HEK293 (cell line): ENCODE measurements around the gene DBF4B.

ENCODE experiments used
- GLIS1 ChIP-seq: fragments of 450-650 bp; formaldehyde crosslinking; IDR thresholded peaks from 2 replicates; pipeline ENCODE4 v1.5.1; 2016; ENCODE audit warnings: missing biosample characterization, missing genetic modification characterization
- KLF8 ChIP-seq: fragments of 450-650 bp; formaldehyde crosslinking; IDR thresholded peaks from 2 replicates; pipeline ENCODE4 v1.5.1; 2016; ENCODE audit warnings: missing biosample characterization, missing genetic modification characterization
- ZBTB1 ChIP-seq: fragments of 450-650 bp; formaldehyde crosslinking; IDR thresholded peaks from 2 replicates; pipeline ENCODE4 v1.5.1; 2016; ENCODE audit warnings: missing biosample characterization, missing genetic modification characterization
- ZBTB17 ChIP-seq: fragments of 450-650 bp; formaldehyde crosslinking; IDR thresholded peaks from 2 replicates; pipeline ENCODE4 v1.5.1; 2016; ENCODE audit warnings: missing biosample characterization, missing genetic modification characterization
- ZFP3 ChIP-seq: fragments of 450-650 bp; formaldehyde crosslinking; IDR thresholded peaks from 2 replicates; pipeline ENCODE4 v1.5.1; 2016; ENCODE audit warnings: low read depth, missing biosample characterization, missing genetic modification characterization
- ZIC2 ChIP-seq: fragments of 450-650 bp; formaldehyde crosslinking; IDR thresholded peaks from 2 replicates; pipeline ENCODE4 v1.5.1; 2016; ENCODE audit warnings: missing biosample characterization, missing genetic modification characterization
- ZNF157 ChIP-seq: fragments of 450-650 bp; formaldehyde crosslinking; IDR thresholded peaks from 2 replicates; pipeline ENCODE4 v1.5.1; 2016; ENCODE audit warnings: missing biosample characterization, missing genetic modification characterization
- ZNF2 ChIP-seq: fragments of 450-650 bp; formaldehyde crosslinking; IDR thresholded peaks from 2 replicates; pipeline ENCODE4 v1.5.1; 2016; ENCODE audit warnings: missing biosample characterization, missing genetic modification characterization
- ZNF211 ChIP-seq: fragments of 450-650 bp; formaldehyde crosslinking; IDR thresholded peaks from 2 replicates; pipeline ENCODE4 v1.5.1; 2016; ENCODE audit warnings: low read depth, missing biosample characterization, missing genetic modification characterization
- ZNF214 ChIP-seq: fragments of 450-650 bp; formaldehyde crosslinking; IDR thresholded peaks from 2 replicates; pipeline ENCODE4 v1.5.1; 2017; ENCODE audit warnings: missing biosample characterization, mild to moderate bottlenecking, missing genetic modification characterization, borderline replicate concordance
- ZNF248 ChIP-seq: fragments of 450-650 bp; formaldehyde crosslinking; IDR thresholded peaks from 2 replicates; pipeline ENCODE4 v1.5.1; 2017; ENCODE audit warnings: missing biosample characterization, missing genetic modification characterization
- ZNF354C ChIP-seq: fragments of 450-650 bp; formaldehyde crosslinking; IDR thresholded peaks from 2 replicates; pipeline ENCODE4 v1.5.1; 2016; ENCODE audit warnings: missing biosample characterization, missing genetic modification characterization, low read depth, borderline replicate concordance
- ZNF404 ChIP-seq: fragments of 450-650 bp; formaldehyde crosslinking; IDR thresholded peaks from 2 replicates; pipeline ENCODE4 v1.5.1; 2017; ENCODE audit warnings: missing biosample characterization, missing genetic modification characterization
- ZNF423 ChIP-seq: fragments of 450-650 bp; formaldehyde crosslinking; IDR thresholded peaks from 2 replicates; pipeline ENCODE4 v1.5.1; 2016; ENCODE audit warnings: missing biosample characterization, missing genetic modification characterization
- ZNF548 ChIP-seq: fragments of 450-650 bp; formaldehyde crosslinking; IDR thresholded peaks from 2 replicates; pipeline ENCODE4 v1.5.1; 2016; ENCODE audit warnings: missing biosample characterization, missing genetic modification characterization
- ZNF555 ChIP-seq: fragments of 450-650 bp; formaldehyde crosslinking; conservative IDR thresholded peaks from 2 replicates; pipeline ENCODE4 v1.5.1; 2017; ENCODE audit warnings: missing biosample characterization, mild to moderate bottlenecking, missing genetic modification characterization, inconsistent platforms
- ZNF561 ChIP-seq: fragments of 450-650 bp; IDR thresholded peaks from 2 replicates; pipeline ENCODE4 v1.5.1; 2018; ENCODE audit warnings: missing biosample characterization, missing genetic modification characterization, borderline replicate concordance
- ZNF580 ChIP-seq: fragments of 450-650 bp; formaldehyde crosslinking; IDR thresholded peaks from 2 replicates; pipeline ENCODE4 v1.5.1; 2016; ENCODE audit warnings: missing biosample characterization, missing genetic modification characterization
- ZNF610 ChIP-seq: fragments of 450-650 bp; formaldehyde crosslinking; IDR thresholded peaks from 2 replicates; pipeline ENCODE4 v1.5.1; 2016; ENCODE audit warnings: missing biosample characterization, missing genetic modification characterization, borderline replicate concordance
- ZNF623 ChIP-seq: fragments of 450-650 bp; formaldehyde crosslinking; IDR thresholded peaks from 2 replicates; pipeline ENCODE4 v1.5.1; 2016; ENCODE audit warnings: missing biosample characterization, missing genetic modification characterization
- ZNF624 ChIP-seq: fragments of 450-650 bp; formaldehyde crosslinking; IDR thresholded peaks from 2 replicates; pipeline ENCODE4 v1.5.1; 2017; ENCODE audit warnings: missing biosample characterization, missing genetic modification characterization
- ZNF660 ChIP-seq: fragments of 450-650 bp; IDR thresholded peaks from 2 replicates; pipeline ENCODE4 v1.5.1; 2018; ENCODE audit warnings: missing biosample characterization, mild to moderate bottlenecking, missing genetic modification characterization
- ZNF777 ChIP-seq: fragments of 450-650 bp; formaldehyde crosslinking; IDR thresholded peaks from 2 replicates; pipeline ENCODE4 v1.5.1; 2017; ENCODE audit warnings: missing biosample characterization, missing genetic modification characterization, borderline replicate concordance
- ZNF785 ChIP-seq: fragments of 450-650 bp; formaldehyde crosslinking; IDR thresholded peaks from 2 replicates; pipeline ENCODE4 v1.5.1; 2016; ENCODE audit warnings: missing biosample characterization, missing genetic modification characterization
- ZNF830 ChIP-seq: fragments of 450-650 bp; IDR thresholded peaks from 2 replicates; pipeline ENCODE4 v1.5.0; 2018; ENCODE audit warnings: missing biosample characterization, missing genetic modification characterization, low read depth, mild to moderate bottlenecking, moderate library complexity
- ZNF843 ChIP-seq: fragments of 450-650 bp; formaldehyde crosslinking; IDR thresholded peaks from 2 replicates; pipeline ENCODE4 v1.5.1; 2016; ENCODE audit warnings: missing biosample characterization, missing genetic modification characterization
- ZSCAN18 ChIP-seq: fragments of 450-650 bp; formaldehyde crosslinking; IDR thresholded peaks from 2 replicates; pipeline ENCODE4 v1.5.1; 2016; ENCODE audit warnings: missing biosample characterization, missing genetic modification characterization
- ZSCAN23 ChIP-seq: fragments of 450-650 bp; formaldehyde crosslinking; IDR thresholded peaks from 2 replicates; pipeline ENCODE4 v1.5.1; 2016; ENCODE audit warnings: missing biosample characterization, missing genetic modification characterization
- ZSCAN30 ChIP-seq: fragments of 450-650 bp; IDR thresholded peaks from 2 replicates; pipeline ENCODE4 v1.5.1; 2018; ENCODE audit warnings: missing biosample characterization, mild to moderate bottlenecking, missing genetic modification characterization, moderate library complexity
- TF ChIP-seq, protein P1 (sequence below): fragments of 450-650 bp; formaldehyde crosslinking; IDR thresholded peaks from 2 replicates; pipeline ENCODE4 v1.5.1; 2016; ENCODE audit warnings: missing biosample characterization, missing genetic modification characterization
- TF ChIP-seq, protein P2 (sequence below): fragments of 450-650 bp; formaldehyde crosslinking; IDR thresholded peaks from 2 replicates; pipeline ENCODE4 v1.5.1; 2016; ENCODE audit warnings: missing biosample characterization, missing genetic modification characterization
- TF ChIP-seq, protein P3 (sequence below): fragments of 450-650 bp; formaldehyde crosslinking; IDR thresholded peaks from 2 replicates; pipeline ENCODE4 v1.5.1; 2016; ENCODE audit warnings: missing biosample characterization, missing genetic modification characterization, borderline replicate concordance

The DBF4B gene

GRCh38 chr17:44774271-44775135 is 66.0 kb downstream of the DBF4B start (continued):
- TF ChIP-seq ZNF248 (no peak), ZNF785 (tag by site-specific recombination) (no peak), ZNF660 (tag by site-specific recombination) (peak; percentile 76; the same call in 1 of the 2 replicates), ZBTB17 (tag by site-specific recombination) (no peak; the same call in 1 of the 2 replicates), ZSCAN23 (no peak), ZNF624 (tag by site-specific recombination) (no peak), ZNF561 (tag by site-specific recombination) (no peak), GLIS1 (tag by site-specific recombination) (0 out of 2 replicates have a peak, but pooled peaks have one; percentile 22), ZNF157 (tag by site-specific recombination) (no peak), ZNF214 (no peak), ZNF623 (no peak), ZNF548 (tag by site-specific recombination) (no peak), ZNF580 (tag by site-specific recombination) (no peak), ZNF555 (tag by site-specific recombination) (no peak), ZNF610 (tag by site-specific recombination) (peak; percentile 76; the same call in 1 of the 2 replicates), ZNF404 (tag by site-specific recombination) (no peak), ZSCAN30 (tag by site-specific recombination) (peak; percentile 59; the same call in 1 of the 2 replicates), ZIC2 (tag by site-specific recombination) (peak; percentile 48), ZNF354C (no peak), ZNF211 (tag by site-specific recombination) (no peak), ZNF843 (no peak), ZNF423 (no peak), ZBTB1 (tag by site-specific recombination) (no peak), ZNF830 (tag by site-specific recombination) (no peak), KLF8 (no peak), ZNF2 (tag by site-specific recombination) (no peak; the same call in 1 of the 2 replicates), ZSCAN18 (tag by site-specific recombination) (no peak), ZNF777 (no peak), ZFP3 (tag by site-specific recombination) (no peak)
- TF ChIP-seq, protein P1, sequence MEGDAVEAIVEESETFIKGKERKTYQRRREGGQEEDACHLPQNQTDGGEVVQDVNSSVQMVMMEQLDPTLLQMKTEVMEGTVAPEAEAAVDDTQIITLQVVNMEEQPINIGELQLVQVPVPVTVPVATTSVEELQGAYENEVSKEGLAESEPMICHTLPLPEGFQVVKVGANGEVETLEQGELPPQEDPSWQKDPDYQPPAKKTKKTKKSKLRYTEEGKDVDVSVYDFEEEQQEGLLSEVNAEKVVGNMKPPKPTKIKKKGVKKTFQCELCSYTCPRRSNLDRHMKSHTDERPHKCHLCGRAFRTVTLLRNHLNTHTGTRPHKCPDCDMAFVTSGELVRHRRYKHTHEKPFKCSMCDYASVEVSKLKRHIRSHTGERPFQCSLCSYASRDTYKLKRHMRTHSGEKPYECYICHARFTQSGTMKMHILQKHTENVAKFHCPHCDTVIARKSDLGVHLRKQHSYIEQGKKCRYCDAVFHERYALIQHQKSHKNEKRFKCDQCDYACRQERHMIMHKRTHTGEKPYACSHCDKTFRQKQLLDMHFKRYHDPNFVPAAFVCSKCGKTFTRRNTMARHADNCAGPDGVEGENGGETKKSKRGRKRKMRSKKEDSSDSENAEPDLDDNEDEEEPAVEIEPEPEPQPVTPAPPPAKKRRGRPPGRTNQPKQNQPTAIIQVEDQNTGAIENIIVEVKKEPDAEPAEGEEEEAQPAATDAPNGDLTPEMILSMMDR (tag by site-specific recombination) = peak; percentile 93
- TF ChIP-seq, protein P2, sequence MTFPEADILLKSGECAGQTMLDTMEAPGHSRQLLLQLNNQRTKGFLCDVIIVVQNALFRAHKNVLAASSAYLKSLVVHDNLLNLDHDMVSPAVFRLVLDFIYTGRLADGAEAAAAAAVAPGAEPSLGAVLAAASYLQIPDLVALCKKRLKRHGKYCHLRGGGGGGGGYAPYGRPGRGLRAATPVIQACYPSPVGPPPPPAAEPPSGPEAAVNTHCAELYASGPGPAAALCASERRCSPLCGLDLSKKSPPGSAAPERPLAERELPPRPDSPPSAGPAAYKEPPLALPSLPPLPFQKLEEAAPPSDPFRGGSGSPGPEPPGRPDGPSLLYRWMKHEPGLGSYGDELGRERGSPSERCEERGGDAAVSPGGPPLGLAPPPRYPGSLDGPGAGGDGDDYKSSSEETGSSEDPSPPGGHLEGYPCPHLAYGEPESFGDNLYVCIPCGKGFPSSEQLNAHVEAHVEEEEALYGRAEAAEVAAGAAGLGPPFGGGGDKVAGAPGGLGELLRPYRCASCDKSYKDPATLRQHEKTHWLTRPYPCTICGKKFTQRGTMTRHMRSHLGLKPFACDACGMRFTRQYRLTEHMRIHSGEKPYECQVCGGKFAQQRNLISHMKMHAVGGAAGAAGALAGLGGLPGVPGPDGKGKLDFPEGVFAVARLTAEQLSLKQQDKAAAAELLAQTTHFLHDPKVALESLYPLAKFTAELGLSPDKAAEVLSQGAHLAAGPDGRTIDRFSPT (tag by site-specific recombination) = no peak
- TF ChIP-seq, protein P3, sequence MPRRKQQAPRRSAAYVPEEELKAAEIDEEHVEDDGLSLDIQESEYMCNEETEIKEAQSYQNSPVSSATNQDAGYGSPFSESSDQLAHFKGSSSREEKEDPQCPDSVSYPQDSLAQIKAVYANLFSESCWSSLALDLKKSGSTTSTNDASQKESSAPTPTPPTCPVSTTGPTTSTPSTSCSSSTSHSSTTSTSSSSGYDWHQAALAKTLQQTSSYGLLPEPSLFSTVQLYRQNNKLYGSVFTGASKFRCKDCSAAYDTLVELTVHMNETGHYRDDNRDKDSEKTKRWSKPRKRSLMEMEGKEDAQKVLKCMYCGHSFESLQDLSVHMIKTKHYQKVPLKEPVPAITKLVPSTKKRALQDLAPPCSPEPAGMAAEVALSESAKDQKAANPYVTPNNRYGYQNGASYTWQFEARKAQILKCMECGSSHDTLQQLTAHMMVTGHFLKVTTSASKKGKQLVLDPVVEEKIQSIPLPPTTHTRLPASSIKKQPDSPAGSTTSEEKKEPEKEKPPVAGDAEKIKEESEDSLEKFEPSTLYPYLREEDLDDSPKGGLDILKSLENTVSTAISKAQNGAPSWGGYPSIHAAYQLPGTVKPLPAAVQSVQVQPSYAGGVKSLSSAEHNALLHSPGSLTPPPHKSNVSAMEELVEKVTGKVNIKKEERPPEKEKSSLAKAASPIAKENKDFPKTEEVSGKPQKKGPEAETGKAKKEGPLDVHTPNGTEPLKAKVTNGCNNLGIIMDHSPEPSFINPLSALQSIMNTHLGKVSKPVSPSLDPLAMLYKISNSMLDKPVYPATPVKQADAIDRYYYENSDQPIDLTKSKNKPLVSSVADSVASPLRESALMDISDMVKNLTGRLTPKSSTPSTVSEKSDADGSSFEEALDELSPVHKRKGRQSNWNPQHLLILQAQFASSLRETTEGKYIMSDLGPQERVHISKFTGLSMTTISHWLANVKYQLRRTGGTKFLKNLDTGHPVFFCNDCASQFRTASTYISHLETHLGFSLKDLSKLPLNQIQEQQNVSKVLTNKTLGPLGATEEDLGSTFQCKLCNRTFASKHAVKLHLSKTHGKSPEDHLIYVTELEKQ (tag by site-specific recombination) = no peak
